Right renal cortex interstitium (tissue), 3 donors: Measurements from ENCODE around the gene MKI67. TPM values are rescaled to one million over a fixed set of nuclear protein-coding genes. Genes with fewer than 3 reads are reported as not detected.
"Not testable (repeated sequence)": the region's sequence is repeated elsewhere in the genome, so short reads cannot be mapped to it uniquely, and the experiment has no call there.

ENCODE experiments used
- DNase-seq, 3 donors: peaks; one replicate each; pipeline ENCODE4 v3.0.0-alpha.2; 2013; ENCODE audit warnings: low read depth in 3 of 3, low spot score in 2 of 3
- polyA plus RNA-seq, 3 donors: library from polyadenylated mRNA; unstranded; fragments of 120-200 nt; gene quantifications; one replicate each; pipeline ENCODE4 v1.2.1, GENCODE V29; 2013; ENCODE audit not compliant: insufficient read length in 3 of 3

Gene MKI67
- polyA plus RNA-seq, 3 donors = 47.5 to 58.4 (median 49.6) TPM

GRCh38 chr10:128149267-128150014 lies 23.2 kb upstream of the MKI67 start:
- no peak for DNase-seq

- DNase-seq = no peak
Measured at GRCh38 chr10:128147669-128148068, 21.4 kb upstream of the MKI67 start.

GRCh38 chr10:128147064-128147463 lies 20.8 kb upstream of the MKI67 start:
- DNase-seq = no peak

GRCh38 chr10:128144547-128144946 lies 18.3 kb upstream of the MKI67 start:
- no peak for DNase-seq

GRCh38 chr10:128143531-128143930 lies 17.3 kb upstream of the MKI67 start:
- no peak for DNase-seq

GRCh38 chr10:128140425-128140824 lies 14.2 kb upstream of the MKI67 start:
- DNase-seq = no peak

- not testable (repeated sequence) for DNase-seq
Measured at GRCh38 chr10:128138429-128138828, 12.2 kb upstream of the MKI67 start.

- DNase-seq = no peak
Measured at GRCh38 chr10:128137877-128138276, 11.7 kb upstream of the MKI67 start.

GRCh38 chr10:128130051-128130450 lies 3.8 kb upstream of the MKI67 start:
- no peak for DNase-seq

- no peak for DNase-seq
Measured at GRCh38 chr10:128128582-128128981, 2.4 kb upstream of the MKI67 start.

- no peak for DNase-seq
Measured at GRCh38 chr10:128125416-128125943, 743 bp downstream of the MKI67 start.

GRCh38 chr10:128124813-128125403 lies 1.3 kb downstream of the MKI67 start:
- no peak for DNase-seq

- no peak for DNase-seq
Measured at GRCh38 chr10:128123846-128124245, 2.4 kb downstream of the MKI67 start.

- DNase-seq = no peak
Measured at GRCh38 chr10:128122931-128123330, 3.3 kb downstream of the MKI67 start.

GRCh38 chr10:128121750-128122412 lies 4.3 kb downstream of the MKI67 start:
- DNase-seq = no peak

GRCh38 chr10:128116851-128117615 lies 9.2 kb downstream of the MKI67 start:
- no peak for DNase-seq

- DNase-seq = no peak
Measured at GRCh38 chr10:128116187-128116586, 10.0 kb downstream of the MKI67 start.

GRCh38 chr10:128115356-128115755 lies 10.9 kb downstream of the MKI67 start:
- no peak for DNase-seq

GRCh38 chr10:128114901-128115300 lies 11.3 kb downstream of the MKI67 start:
- DNase-seq = no peak

- no peak for DNase-seq
Measured at GRCh38 chr10:128113026-128113425, 13.2 kb downstream of the MKI67 start.

- no peak for DNase-seq
Measured at GRCh38 chr10:128111696-128112095, 14.5 kb downstream of the MKI67 start.
